Adrenal gland (tissue), 5 donors: ENCODE measurements around the gene SPNS1.

Source experiments
- CTCF ChIP-seq, 6 experiments: fragments of 450-650 bp in 4 of 6; fragments of 200-600 bp in 2 of 6; sonication (generic) in 1 of 6; IDR thresholded peaks; 1 replicate in 5 of 6; 2 replicates in 1 of 6; pipeline versions ENCODE4 v1.5.1 to v1.8.0; 2016 to 2021; ENCODE audit warnings: antibody characterized with exemption in 6 of 6, mild to moderate bottlenecking in 2 of 6, moderate library complexity in 1 of 6
- POLR2A ChIP-seq, 2 donors: fragments of 450-650 bp; IDR thresholded peaks; one replicate each; pipeline ENCODE4 v1.6.1; 2017; ENCODE audit warnings: antibody characterized with exemption in 2 of 2, mild to moderate bottlenecking in 2 of 2, moderate library complexity in 1 of 2
- donor health status: DM: no; HTN: no; CAD: no.

DNA sequence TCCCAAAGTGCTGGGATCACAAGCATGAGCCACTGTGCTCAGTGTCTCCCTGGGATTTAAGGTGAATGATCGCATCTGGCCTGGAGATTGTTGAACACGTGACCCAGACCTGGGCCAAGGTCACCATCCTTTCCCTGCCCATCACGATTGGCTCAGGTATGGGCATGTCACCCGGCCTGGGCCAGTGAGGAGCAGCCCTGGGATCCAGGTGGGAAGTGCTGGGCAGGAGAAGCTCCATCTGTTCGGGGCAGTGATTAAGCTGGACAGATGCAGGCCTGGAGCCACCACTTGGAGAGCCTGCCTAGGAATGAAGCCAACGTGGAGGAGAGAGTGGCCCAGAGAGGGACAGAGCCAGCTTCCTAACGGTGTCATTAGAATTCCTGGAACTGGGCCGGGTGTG, 17.1 kb downstream of the SPNS1 start:
- no peak for TF ChIP-seq POLR2A (IDR thresholded peaks at IDR 0.05)
- no peak for TF ChIP-seq CTCF (IDR thresholded peaks at IDR 0.05)
